HG03565 (cell line): ENCODE results near the gene ITPR2.

ENCODE experiments used
- ATAC-seq: cut with Tn5 transposase; IDR thresholded peaks from one replicate; pipeline ENCODE4 v1.9.1; 2021; ENCODE audit warnings: mild to moderate bottlenecking, moderate library complexity; ENCODE audit not compliant: unreplicated experiment

ITPR2 gene

DNA sequence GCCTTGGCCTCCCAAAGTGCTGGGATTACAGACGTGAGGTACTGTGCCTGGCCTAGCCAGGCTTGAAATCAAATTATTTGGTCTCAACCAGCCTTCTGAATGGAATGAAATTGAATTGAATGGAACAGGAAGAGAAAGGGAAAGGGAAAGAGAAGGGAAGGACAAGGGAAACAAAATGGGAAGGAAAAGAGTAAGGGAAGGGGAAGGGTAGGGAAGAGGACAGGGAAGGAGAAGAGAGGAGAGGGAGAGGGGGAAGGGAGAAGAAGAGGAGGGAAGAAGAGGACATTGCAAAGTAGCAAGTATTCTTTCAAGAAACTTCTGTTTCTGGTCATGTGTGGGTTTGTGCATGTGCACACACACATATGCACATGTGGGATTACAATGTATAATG lies 97.8 kb downstream of the ITPR2 start:
- no peak for ATAC-seq

- no peak for ATAC-seq
Observed at GRCh38 chr12:26734510-26735248, 98.3 kb downstream of the ITPR2 start.

DNA sequence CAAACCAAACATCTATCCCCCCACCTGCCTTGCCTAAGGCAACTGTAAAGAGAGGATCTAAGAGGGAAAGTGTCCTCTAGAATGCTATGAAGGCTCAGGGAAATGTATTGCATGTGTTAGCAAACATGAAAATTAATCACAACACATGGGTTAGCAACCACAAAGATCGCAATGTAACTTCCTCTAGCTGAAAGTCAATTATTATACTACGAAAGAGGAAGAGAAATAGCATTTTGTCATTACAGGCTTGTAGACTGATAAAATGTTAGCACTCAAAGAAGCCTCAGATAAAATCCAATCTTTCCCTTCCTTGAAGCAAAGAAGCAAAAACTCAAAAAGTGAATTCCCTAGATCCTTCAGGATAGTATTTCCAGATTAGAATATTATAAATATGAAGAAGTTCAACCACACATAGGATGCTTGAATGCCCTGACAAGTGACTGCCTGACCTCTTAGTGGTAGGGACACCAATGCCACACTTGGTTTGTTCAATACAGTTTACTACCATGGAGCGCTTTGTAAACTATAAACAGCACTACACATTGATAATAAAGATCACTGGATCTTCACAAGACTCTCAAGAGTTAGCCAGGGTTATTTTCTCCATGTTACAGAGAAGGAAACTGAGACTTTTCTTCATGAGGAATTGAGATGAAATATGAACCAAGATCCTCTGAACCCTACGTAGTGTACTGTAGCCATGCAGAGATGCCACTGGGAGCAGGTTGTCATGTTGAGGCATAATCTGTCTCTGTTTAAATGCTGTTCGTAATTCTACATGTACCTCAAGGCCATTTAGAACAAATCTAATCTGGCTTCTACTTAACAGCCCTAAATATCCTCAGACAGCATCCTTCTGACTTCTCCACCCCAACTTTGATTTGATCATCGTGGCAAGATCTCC lies 100.7 kb downstream of the ITPR2 start:
- peak; percentile 63 for ATAC-seq

- ATAC-seq = no peak
Observed at GRCh38 chr12:26730481-26731350, 102.3 kb downstream of the ITPR2 start.

- peak; percentile 41 for ATAC-seq
Observed at GRCh38 chr12:26729137-26729671, 103.8 kb downstream of the ITPR2 start.

GRCh38 chr12:26728205-26729050 lies 104.6 kb downstream of the ITPR2 start:
- ATAC-seq = no peak

- ATAC-seq = no peak
Observed at GRCh38 chr12:26727482-26728204, 105.4 kb downstream of the ITPR2 start.

GRCh38 chr12:26726956-26727355 lies 106.0 kb downstream of the ITPR2 start:
- no peak for ATAC-seq

GRCh38 chr12:26725276-26725916 lies 107.6 kb downstream of the ITPR2 start:
- ATAC-seq = no peak

DNA sequence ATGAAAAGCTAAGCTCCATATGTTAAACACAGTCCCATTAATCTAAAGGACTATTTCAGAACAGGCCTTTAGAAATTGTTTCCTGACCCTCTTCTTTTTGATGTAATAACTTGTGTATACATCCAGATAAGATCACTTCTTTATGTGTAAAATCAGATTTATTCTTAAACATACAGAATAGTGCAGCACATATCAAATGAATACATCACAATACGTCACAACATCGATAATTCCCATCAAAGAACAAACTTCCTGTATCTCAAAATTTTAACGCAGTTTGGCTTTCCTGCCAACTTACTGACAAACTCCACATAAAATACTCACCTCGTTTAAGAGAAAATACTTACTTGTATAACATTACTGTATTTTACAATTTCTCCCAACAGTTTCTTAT lies 108.7 kb downstream of the ITPR2 start:
- no peak for ATAC-seq

DNA sequence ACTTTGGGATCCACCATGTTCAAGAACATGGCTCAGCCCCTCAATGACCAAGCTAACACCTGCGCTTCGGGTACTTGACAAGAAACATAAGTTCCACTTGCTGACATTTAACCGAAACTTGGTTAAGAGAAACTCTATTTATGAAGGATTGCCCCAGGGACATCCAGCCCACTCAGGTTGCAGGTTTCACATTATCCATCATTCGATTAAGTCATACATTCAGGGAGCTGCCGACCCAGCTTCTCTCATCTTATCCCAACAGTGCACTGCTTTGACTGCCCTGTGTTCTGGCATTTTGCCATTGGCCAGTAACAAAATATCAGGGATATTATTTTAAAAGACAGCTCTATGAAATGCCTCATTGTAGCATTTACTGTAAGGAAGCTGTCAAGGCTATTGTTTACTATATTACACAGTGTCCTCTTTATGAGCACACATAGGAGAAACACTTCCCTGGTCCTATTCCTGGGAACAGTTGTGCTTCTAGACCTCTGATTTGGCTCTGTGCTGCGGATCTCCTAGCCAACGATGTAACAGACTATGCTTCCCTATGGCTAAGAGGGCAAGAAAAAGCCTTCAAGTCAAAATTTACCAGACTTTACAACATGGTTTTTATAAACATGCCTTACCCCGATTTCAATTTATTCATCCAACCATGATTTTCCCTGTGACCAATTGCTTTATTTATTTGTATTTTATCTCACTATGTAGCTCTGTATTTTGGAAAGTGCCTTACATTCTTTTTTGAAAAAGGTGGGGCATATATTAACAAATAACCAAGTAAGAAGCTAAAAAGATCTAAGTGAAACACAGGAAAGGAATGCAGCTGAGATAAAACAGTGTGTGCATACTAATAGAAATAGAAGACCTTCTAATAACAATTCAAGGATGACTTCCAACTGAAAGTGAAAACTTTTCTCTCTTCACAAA lies 109.3 kb downstream of the ITPR2 start:
- no peak for ATAC-seq

DNA sequence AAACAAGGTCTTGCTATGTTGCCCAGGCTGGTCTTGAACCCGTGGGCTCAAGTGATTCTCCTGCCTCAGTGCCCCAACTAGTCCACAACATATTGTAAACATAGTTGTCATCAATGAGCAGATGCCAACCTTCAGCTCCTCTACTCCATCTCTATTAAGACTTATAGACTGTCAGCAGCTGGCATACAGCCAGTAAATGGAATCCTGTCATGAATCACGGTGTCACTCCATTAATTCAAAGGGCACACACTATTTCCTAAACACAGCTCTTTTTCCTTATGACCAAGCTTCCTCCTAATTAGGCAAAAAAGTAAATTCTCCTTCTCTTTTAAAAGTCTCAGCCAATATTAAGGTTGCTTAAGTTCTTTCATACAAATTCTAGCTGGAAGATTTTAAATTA lies 111.2 kb downstream of the ITPR2 start:
- ATAC-seq = no peak

DNA sequence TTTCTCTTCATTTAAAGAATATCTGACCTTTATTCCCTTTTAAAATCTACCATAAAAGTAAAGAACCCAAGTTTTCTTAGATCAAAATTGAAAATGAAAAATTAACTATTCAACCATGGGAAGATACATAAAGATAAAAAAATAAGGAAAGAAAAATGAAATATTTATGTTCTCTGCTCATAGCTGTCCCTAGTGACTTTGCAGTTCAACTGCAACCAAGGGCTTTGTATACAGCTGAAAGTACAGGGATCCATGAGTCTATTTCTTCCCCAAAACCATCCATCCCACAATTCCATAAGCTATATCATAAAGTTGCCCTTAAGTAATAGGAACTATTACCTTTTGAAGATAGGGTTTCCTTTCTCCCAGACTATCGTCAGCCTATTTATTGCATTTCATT lies 113.1 kb downstream of the ITPR2 start:
- ATAC-seq = no peak

DNA sequence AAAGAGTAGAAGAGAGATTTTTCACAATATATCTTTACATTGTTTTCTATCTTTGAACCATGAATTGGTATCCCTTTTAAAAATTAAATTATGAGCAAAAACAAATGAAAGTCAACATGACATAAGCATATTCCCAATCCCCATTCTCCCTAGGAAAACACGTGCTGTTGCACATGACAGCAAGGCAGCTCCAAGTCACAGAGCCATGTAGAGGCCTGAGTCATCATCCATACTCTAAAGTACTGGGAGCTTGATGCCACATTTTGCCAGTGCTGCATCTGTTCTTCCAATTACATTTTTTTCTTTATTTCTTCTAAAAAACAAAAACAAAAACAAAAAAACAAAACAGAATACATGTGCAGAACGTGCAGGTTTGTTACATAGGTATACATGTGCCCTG lies 115.2 kb downstream of the ITPR2 start:
- no peak for ATAC-seq

DNA sequence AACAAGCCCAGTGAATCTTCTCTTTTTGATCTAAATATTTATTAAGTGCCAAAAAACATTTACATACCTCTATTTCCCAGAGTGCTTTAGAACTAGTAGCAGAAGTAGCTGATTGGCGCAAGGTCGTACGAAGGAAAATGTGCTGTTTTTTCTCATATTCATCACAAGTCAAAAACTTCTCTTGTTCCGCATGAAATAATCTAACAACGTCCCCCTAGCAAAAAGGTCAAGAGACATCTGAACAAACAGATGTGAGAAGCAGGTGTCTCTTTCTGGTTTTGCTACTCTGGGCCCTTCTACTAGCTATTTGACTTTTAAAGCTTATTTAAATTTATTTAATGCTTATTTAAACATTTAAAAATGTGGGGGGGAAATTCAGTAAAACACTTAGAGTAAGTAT lies 117.8 kb downstream of the ITPR2 start:
- ATAC-seq = no peak

DNA sequence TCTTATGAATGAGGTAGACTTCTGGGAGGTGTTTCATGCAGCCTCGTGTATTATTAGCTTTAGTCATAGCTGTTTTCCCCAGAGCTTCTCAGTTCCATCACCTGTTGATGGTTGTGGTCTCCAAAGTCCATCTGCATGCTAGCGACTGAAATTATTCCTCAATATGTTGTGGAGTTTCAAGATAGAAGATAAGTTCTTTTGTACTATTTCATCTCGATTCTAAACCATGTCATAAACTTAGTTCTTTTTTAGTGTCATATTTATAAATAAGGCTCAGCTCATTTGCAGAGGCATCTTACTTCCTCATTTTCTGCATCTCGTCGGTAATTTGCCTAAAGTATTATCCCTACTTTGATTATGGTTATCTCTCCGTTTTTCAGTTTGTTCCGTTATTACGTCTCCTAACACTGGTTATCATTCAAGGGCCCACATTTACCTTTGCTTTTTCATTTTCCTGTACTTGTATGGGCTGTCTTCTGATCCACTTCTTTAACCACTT lies 119.1 kb downstream of the ITPR2 start:
- peak; percentile 73 for ATAC-seq

DNA sequence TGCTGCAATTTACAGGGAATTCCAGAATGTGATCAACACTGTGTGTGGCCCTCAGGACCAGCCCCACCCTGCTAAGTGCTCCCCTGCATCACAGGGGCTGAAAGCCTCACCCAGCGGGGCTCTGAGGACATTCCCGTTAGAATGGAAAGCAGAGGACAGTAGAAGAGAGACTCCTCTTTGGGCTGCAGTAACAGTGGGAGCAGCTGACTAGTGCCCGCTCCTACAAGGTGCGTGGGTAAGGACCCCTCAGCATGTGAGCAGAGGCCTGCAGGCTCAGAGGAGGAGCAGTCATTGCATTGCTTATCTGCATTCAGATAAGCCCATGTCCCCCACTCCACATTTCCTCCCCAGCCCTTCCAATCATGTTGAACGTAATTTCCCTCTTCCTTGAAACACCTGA lies 120.1 kb downstream of the ITPR2 start:
- ATAC-seq = no peak

- no peak for ATAC-seq
Observed at GRCh38 chr12:26711569-26711968, 121.4 kb downstream of the ITPR2 start.
